SIG-M5 treated with dmso at 0.1 percent for 504 hours (cell line): Measurements from ENCODE around the gene ITGBL1.

Experiments
- DNase-seq: peaks from one replicate; lab custom pipeline; 2025; ENCODE audit not compliant: unreplicated experiment; lab: John Stamatoyannopoulos, UW

ITGBL1 gene

DNA sequence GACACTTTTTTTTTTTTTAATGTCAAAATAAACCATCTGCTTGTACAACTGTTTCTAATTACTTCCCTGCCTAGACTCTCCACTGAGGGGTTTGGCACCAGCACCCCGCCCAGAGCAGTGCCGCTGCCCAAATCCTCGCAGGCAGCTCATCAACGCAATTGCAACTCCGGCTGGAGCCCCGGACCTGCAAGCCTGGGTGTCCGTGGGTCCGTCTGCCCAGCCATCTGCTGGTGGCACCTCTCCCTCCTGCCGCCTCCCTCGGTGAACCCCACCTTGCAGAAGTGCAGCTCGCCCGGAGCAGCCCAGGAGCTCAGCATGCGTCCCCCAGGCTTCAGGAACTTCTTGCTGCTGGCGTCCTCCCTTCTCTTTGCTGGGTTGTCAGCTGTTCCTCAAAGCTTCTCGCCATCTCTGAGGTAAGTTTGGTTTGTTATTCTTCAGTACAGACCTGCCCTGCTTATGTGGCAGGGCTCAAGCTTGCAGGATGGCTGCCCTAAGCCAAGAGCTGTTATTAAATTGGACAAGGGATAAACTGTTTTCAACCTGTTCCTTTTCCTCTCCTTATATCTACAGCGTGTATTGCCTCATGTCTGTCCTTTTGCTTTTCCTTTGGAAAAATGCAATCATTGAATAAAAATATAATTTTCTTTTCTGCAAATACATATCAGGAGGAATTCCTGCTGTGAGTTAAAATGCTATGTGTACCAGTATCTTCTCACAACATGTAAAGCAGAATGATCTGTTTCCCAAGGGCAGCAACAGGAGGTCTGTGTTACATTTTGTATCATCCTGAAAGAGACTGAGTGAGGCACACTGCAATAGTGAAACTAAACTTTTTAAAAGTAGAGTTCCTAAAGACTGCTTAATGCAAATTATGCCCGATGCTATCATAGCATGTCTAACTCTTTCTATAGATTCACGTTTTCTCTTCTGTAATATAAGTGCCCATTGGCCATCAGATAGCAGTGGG lies at the start of gene ITGBL1:
ITGBL1 (plus strand) TSS at position 157 of the 967 bp plus-strand sequence; CDS start at position 316, 159 bp downstream.
- no peak for DNase-seq

DNA sequence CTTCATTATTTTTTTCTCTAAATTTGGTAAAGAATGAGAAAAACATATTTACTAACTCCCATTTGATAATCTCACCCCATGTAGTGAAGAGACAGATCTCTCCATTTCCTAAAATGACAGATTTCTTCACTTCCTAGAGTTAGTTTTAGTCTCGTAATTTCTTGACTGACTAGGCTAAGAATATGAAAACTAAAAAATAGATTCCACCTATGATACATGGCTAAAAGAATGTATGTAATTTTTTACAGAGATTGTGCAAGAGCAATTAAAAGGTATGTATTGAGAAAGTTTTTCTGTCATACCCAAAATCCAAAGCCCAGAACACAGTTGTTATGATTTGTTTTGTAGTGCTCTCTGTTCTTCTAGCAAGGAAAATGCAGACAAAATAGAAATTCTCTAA lies 45.7 kb upstream of the ITGBL1 start:
- DNase-seq: no peak

DNA sequence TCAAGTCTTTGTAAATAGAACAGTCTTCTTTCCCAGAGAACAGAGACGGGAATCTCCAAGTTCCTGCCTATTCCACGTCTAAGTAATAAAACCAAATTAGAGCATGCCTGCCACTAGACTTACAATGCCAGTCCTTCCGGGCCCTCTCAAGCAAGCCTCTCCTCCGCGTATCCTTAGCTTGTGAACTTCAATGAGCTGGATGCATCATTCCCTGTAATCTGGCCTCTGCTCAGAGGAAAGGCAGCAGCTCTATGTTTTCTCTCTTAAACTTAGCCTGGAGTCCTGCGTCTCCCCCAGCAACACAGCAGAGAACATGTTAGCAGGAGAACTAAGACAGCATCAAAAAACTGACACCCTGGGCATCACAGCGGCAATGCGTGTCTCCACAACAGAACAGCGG lies 44.3 kb upstream of the ITGBL1 start:
- no peak for DNase-seq

DNA sequence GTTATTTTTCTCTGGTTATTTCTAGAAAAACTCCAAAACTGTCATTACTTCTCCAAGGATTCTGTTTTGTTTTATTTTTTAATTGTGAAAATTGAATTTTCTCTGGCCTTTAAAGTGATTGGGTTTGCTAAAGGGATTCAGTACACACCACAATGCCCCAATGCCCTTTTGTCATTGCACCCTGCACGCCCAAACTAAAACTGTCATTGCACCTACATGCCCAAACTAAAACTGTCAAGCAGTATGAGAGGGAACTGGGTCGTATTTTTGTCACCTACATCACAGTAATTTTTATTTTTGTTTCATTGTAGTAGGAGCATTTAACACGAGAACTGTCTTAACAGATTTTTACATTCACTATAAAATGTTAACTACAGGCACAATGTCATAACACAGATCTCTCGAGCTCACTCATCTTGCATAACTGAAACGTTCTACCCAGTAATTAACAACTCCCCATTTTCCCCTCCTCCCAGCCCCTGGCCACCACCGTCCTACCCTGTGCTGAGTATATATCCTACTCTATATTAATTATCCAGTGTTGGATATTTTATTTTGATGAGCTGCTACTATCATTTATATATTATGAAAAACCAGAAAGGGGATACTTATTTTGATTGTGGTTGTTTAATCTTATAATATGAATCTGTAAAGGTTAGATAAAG lies 43.4 kb upstream of the ITGBL1 start:
- DNase-seq: no peak

DNA sequence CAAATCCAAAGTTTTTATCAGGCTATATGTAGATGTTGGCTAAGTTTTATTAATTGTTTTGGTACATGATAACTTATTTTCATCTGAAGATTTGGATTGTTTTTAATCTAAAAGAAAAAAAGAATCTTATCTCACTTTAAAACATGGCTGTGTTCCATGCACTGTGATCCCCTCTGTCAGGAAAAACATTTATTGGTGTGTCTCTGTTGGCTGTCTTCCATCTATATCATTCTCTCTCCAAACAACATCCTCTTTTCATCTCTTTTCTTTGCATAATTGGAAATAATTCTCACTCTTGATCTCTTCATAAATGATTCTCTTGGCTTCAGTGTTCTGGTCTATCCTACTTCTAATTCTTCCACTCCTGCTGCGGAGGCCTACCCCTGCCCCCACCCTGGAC lies 40.4 kb upstream of the ITGBL1 start:
- no peak for DNase-seq

DNA sequence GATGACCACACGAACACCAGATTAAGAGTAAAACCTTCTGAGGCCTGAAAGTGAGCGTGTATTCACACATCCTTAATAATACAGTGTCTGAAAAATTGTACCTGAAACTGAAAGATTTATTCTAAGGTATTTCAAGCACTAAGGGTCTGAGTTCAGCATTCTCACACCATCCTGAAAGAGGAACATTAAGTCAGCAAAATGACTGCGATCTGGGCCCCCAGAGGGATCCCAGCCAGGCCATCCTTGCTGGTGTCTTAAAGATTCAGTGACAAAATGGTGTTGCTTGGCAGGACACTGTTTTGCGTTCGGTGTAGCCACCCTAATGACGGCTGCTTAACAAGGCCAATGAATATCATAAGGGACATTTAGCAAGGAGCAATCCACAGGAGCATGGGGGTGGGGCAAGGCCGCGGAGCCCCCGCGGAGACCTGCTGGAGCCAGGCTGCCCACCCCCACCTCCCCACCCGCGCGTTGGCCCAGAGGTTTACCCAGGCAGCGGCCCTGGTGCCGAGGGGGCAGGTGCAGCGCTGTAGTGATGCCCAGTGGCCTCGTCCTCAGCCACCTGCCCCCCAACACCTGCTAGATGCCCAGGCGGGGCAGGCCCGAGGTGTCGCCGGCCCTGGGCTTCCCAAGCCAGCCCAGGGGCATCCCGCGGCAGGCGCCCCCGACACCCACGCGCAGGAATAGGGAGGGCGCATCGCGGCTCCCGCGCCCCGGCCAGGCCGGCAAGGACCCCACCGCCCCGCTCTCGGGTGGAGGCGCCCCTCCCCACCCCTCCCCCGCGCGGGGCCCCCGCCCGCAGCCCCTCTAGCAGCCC lies 36.9 kb upstream of the ITGBL1 start:
- no peak for DNase-seq

DNA sequence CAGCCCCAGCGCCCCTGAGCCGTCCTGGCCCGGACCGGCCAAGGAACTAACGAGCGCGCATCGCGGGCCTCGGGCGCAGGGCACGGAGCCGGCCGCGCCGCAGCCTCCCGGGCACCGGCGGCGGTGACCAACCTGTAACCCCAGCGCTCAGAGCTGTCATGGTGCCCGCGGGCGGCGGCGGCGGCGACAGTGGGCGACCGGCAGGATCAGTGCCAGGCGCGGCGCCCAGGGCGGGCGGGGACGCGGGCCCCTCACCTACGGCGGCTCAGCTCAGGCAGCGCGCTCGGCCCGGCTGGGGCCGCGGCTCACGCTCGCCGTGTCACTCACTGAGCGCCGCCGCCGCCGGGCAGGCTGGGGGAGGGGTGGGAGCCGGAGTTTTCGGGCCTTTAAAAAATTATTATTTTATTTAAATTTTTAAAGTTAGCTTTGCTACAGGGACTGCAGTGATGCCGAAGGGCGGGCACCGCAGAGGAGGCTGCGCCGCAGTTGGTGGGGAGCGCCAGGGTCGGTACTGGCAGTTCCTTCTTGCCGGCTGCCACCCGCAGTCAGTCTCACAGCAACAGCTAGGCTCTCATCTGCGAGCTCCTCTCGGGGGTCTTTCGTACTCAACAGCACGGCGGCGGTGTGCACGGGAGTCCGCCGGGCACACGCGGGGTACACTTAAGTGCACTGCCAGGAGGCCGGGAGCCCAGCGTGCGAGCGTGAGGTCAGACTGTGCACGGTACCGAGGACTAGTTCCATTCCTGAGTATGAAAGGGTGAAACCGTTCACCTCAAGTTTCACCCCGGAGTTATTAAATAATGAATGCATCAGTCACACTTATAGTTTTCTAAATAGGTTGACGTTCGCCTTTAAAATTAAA lies 36.1 kb upstream of the ITGBL1 start, which contains the start of gene NALCN:
NALCN (minus strand) TSS at position 328 of the 862 bp plus-strand sequence. CDS start 17,382 bp downstream, outside the sequence.
- no peak for DNase-seq

DNA sequence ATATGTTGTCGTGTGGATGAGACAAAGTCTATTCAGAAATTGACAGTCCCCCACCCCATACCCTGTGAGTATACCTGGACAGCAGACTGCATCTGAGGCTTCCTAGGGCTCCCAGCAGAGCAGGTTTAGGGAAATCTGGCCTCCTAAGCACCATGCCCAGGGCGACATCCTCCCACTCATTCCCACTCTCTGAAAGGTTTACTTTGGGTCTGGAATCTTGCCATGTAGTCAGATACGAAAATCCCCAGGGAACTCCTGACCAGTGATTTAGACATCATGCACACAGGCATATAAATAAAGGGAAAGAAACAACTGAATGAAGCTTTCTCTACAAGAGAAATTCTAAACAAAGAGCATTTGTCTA lies 35.5 kb upstream of the ITGBL1 start:
- no peak for DNase-seq

DNA sequence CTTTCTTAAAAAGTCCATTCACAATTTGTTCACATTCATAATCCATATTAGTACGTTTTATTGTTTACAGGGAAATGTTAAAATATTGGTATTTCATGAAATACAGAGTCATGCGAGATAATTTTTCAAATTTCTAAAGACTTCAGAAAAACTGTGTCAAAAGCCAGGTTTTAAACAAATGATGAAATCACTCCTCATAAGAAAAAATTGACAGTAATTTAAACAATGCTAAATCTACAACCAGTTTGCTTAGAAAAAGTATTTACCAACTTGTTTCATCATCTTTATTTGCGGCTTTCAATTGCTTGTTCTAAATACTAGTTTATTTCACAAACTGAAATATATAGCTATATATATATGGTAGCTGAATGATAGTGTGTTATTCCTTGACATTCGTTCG lies 35.0 kb upstream of the ITGBL1 start:
- no peak for DNase-seq

GRCh38 chr13:101423872-101424271 lies 28.6 kb upstream of the ITGBL1 start:
- no peak for DNase-seq

GRCh38 chr13:101424381-101425155 lies 27.9 kb upstream of the ITGBL1 start:
- no peak for DNase-seq

DNA sequence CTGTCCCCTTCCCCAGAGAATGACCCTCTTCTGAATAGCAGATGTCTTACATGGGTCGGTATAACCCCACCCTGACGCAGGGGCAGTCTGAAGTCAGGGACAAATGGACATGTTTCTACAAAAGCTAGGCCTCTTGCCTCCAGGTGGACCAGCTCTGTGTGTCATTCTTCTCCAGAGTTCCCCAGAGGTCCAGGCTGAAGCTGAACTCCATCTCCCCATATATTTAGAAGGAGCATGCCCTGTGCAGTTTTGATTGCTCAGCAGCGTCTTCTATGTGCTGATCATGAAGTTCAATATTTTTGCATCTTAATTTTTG lies 27.4 kb upstream of the ITGBL1 start:
- DNase-seq: no peak

DNA sequence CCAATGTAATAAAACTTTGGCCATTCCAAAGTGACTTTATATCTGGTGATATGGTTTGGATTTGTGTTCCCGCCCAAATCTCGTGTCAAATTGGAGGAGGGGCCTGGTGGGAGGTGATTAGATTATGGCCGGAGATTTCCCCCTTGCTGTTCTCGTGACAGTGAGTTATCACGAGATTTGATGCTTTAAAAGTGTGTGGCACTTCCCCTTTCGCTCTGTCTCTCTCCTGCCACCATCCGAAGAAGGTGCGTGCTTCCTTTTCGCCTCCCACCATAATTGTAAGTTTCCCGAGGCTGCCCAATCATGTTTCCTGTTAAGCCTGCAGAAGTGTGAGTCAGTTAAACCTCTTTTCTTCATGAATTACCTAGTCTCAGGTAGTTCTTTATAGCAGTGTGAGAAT lies 26.9 kb upstream of the ITGBL1 start:
- no peak for DNase-seq

DNA sequence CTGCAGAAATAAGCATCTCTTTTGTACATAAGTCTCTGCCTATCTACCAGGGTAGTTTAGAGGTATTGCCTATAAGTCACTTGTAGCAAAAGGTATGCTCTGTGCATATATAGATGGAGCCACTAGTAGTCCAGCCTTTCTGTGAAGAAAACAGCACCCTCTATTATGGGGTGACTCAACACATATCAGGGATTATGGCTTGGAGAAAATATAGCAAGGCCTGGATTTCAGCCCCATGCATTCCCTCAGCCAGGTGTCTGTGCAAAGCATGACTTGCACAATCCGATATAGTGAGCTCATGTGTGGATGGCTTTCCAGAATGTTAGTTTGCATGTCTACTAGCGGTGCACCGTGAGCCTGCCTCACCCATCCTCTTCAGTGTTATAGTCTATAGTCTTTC lies 22.7 kb upstream of the ITGBL1 start:
- DNase-seq: no peak

DNA sequence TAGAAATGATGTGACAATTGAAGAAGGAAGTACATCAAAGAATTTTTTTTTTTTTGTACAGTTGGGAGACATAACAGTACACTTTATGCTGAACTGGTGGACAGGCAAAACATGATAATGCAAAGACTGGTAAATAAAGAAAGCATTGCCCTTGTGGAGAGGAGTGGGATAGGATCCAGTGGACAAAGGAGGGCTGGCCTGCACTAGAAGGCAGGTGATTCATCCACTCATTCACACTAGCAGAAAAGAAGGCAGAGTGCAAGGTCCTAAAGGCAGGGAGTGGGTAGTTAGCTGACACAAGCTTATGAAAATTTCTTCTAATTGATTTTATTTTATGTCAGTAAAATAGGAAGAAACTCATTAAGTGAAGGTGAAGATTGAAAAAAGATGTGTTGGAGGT lies 18.6 kb upstream of the ITGBL1 start:
- no peak for DNase-seq

- DNase-seq: no peak
Observed at GRCh38 chr13:101434486-101434885, 18.0 kb upstream of the ITGBL1 start.

GRCh38 chr13:101447852-101448251 lies 4.6 kb upstream of the ITGBL1 start:
- no peak for DNase-seq

GRCh38 chr13:101449790-101450748 lies 2.4 kb upstream of the ITGBL1 start:
- no peak for DNase-seq

DNA sequence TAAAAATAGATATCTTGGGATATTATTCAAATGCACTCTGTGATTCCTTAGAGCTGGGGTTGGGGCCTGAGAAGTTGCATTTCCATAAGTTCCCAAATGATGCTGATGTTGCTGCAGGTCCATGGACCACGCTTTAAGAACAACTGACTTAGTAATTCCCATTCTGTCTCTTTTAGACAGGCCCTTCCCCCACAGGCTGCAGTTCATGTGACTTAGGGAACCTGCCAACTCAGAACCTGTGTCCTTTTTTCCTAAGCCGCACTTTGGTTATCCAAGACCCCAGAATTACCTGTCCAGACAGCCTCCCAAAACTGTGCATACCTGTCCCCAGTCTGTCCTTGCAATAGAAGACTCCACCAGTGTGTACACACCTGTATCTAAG lies 1.7 kb upstream of the ITGBL1 start:
- DNase-seq: no peak
